ENCODE measurements around the gene C20orf202.

Gene C20orf202

DNA sequence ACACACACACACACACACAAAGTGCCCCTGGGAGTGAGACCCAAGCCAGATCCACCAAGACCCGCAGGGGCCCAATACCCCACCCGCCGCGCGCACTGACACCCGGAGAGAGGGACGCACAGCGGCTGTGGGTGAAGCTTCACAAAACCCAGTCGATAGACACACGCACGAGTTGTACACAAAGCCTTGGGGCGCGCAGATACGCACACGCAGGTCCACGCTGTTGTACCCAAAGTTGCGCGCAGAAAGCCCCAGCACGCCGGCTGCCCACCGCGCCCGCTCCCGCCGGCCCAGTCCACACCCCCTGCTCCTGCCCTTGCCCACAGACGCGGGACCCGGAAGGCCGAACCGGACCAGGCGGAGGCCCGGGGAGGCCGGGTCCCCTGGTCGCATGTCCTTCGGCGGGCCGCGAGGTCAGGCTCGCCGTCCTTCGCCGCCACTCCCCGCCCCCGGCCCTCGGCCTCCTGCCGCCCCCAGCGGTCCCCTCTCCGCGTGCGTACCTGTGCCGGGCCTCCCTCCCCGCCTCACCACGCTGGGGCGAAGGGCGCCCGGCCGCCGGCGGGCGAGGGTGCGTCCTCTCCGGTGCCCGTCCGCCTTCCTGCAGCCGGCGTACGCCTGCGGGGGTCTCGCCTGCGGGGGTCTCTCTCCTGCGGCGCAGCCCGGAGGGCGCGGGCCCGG is 18.5 kb upstream of the C20orf202 start, which contains the start of gene TMEM74B:
TMEM74B (minus strand) TSS at position 344 of the 678 bp plus-strand sequence. CDS start 1,180 bp downstream, outside the sequence.
- DNase-seq (ENCODE audit: low read depth), result no peak

DNA sequence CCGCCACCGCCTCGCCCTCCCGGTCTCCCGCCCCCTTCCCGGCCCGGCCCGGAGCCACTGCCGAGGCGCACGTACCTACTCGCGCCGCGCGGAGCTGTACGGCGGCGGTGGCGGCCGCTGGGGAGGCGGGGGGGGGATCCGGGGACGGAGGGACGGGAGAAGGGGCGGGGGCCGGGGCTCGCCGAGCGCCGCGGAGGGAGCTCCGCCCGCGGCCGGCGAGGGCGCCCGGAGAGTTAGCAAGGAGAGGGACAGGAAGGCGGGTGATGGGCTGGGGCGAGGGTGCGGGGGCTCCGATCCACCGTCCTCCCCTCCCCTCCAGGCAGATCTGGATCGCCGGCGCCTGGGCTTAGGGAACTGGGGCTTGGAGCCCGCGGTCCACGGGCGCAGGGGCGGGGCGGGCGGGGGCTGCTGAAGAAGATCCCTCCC is 17.9 kb upstream of the C20orf202 start:
- no peak for DNase-seq (ENCODE audit: low read depth)

DNA sequence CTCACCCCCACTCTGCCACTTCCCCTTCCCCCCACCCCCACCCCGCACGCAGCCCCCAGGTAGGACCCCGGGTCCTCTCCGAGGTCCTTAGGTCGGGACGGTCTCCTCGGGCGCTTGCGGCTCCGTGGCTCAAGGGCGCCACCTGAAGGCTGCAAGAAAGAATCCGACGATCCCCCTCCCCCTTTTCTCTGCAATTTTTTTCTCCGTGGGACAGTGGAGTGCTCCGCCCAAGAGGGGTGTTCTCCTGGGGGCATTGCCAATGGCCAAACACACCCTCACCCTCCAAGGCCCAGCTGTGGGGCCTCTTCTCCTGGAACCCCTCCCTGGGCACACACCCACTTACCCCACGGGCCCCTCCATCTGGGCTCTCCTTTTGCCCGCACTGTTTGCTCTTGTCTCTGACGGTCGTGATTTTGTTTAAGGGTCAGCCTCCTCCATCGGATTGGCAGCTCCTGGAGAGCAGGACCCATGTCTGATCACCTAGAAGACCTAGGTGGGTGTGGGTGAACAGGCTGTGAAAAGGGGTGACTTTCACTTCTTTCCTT is 17.4 kb upstream of the C20orf202 start:
- peak; percentile 43 for DNase-seq (ENCODE audit: low read depth)

GRCh38 chr20:1186367-1186991 is 16.8 kb upstream of the C20orf202 start:
- no peak for DNase-seq (ENCODE audit: low read depth)

GRCh38 chr20:1187605-1188171 is 15.6 kb upstream of the C20orf202 start:
- no peak for DNase-seq (ENCODE audit: low read depth)

- DNase-seq (ENCODE audit: low read depth), result no peak
Measured at GRCh38 chr20:1188347-1188746, 14.9 kb upstream of the C20orf202 start.

DNA sequence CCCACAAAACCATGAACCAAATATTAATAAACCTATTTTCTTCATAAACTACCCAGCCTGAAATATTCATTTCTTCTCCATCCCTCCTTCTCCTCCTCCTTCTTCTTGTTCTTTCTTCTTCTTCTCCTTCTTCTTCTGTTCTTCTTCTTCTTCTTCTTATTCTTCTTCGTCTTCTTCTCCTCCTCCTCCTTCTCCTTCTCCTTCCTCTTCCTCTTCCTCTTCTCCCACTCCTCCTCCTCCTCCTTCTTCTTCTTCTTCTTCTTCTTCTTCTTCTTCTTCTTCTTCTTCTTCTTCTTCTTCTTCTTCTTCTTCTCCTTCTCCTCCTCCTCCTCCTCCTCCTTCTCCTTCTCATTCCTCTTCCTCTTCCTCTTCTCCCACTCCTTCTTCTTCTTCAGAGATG is 13.4 kb upstream of the C20orf202 start:
- DNase-seq (ENCODE audit: low read depth), result no peak

GRCh38 chr20:1190847-1191246 is 12.4 kb upstream of the C20orf202 start:
- no peak for DNase-seq (ENCODE audit: low read depth)

GRCh38 chr20:1191299-1191698 is 12.0 kb upstream of the C20orf202 start:
- no peak for DNase-seq (ENCODE audit: low read depth)

GRCh38 chr20:1195226-1195625 is 8.0 kb upstream of the C20orf202 start:
- DNase-seq (ENCODE audit: low read depth), result no peak

DNA sequence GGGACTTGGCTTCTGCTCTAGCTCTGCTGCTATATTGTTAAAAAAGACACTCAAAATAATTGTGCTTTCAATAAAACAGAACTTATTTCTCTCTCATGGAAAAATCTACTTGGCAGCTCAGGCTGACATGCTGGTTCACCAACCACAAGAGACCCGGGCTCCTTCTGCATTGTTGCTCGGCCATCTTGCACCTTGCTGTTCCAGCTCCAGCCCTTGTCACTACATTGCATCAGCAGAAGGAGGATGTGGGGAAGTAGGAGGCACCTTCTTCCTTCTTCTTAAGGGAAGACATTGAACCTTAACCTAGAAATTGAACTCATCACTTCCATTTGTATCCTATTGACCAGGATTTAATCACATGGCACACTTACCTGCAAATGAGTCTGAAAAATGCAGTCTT is 6.6 kb upstream of the C20orf202 start:
- no peak for DNase-seq (ENCODE audit: low read depth)

DNA sequence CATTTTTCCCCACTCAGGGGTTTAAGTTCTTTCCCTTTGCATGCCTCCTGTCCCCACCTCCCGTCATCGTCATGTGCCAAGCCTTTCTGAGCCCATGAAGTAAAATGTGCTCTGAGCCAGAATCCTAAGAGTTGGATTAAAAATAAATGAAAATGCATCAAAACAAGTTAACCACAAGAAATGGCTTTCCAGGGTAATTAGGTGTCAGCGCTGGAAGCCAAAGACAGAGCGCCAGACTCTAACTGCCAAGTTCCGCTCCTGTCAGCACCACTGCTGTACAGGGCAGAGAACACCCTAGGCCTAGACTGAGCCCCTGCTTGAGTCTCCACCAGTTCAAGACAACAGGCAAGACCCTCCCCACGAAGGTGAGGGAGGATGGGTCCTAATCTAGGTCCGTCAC is 5.5 kb upstream of the C20orf202 start:
- DNase-seq (ENCODE audit: low read depth), result no peak

DNA sequence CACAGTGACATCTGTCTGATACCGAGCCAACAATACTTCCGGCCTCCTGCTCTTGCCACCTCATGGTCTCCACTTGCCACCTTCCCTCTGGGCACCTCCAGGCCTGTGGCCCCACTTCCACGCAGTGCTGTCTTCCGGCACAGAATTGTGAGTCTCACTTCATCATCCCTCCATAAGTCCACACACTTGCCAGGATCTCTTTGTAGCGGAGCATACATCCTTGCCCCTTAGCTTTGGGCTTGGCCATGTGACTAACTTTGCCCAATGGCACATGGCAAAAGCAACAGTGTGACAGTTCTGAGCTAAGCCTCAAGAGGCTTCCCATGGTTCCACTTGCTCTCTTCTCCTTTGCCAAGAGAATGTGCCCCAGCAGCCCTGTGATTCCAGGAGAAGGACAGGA is 4.5 kb upstream of the C20orf202 start:
- no peak for DNase-seq (ENCODE audit: low read depth)

- DNase-seq (ENCODE audit: low read depth), result no peak
Measured at GRCh38 chr20:1199212-1199873, 3.9 kb upstream of the C20orf202 start.

GRCh38 chr20:1199964-1200363 is 3.3 kb upstream of the C20orf202 start:
- DNase-seq (ENCODE audit: low read depth), result no peak

- no peak for DNase-seq (ENCODE audit: low read depth)
Measured at GRCh38 chr20:1203630-1204029, 376 bp downstream of the C20orf202 start.

GRCh38 chr20:1204113-1204512 is 859 bp downstream of the C20orf202 start:
- no peak for DNase-seq (ENCODE audit: low read depth)

- DNase-seq (ENCODE audit: low read depth), result no peak
Measured at GRCh38 chr20:1204576-1204975, 1.3 kb downstream of the C20orf202 start.

DNA sequence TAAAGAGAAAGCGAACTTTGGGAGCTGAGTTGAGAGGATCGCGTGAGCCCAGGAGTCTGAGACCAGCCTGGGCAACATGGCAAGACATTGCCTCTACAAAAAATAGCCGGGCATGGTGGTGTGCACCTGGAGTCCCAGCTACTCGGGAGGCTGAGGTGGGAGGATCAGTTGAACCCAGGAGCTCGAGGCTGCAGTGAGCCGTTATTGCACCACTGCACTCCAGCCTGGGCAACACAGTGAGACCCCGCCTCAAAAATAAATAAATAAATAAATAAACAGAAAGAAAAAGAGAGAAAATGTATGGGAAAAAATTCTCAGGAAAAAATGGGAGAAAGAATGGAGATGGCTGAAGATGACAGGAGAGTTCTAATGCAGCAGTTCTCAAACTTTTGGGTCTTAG is 2.5 kb downstream of the C20orf202 start:
- no peak for DNase-seq (ENCODE audit: low read depth)

- peak; percentile 27 for DNase-seq (ENCODE audit: low read depth)
Measured at GRCh38 chr20:1206366-1207148, 3.3 kb downstream of the C20orf202 start.

DNA sequence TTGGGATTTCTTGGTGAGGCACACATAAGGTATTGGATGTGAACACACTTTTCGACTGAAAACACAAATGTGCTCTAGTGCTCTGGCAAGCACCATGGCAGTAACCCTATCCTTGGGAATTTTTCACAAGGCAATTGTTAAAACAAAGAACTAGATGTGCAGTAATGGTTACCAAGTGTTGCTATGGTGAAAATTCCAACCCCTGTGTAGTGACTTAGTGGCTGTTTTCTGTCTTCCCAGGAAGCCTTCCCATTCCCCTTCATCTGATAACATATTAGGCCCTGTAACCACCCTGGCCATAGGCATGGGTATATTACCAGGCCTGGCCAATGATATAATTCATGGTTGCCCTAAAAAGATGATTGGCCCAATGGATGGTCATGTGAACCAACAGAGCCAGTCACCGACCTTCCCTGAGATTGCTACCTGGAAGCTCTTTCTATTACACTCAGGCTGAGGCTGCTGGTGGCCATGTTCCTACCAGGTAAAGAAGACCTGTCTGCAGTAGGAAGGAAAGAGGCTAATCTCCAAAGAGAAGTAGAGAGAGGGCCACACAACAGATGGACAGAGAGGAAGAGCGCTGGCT is 4.1 kb downstream of the C20orf202 start:
- no peak for DNase-seq (ENCODE audit: low read depth)
